Mononuclear cell (primary cell): ENCODE data around the gene TUBGCP6. TPM values are rescaled to one million over a fixed set of nuclear protein-coding genes. Genes with fewer than 3 reads are reported as not detected.
A peak's percentile ranks its signal among the peaks of the same experiment; 100 is the strongest.

Experiments
- H3K27me3 ChIP-seq: 2 replicates; pipeline ENCODE4 v1.6.0; 2011; ENCODE audit warnings: low read length, control low read depth; ENCODE audit not compliant: insufficient read depth
- H3K4me1 ChIP-seq: 2 replicates; pipeline ENCODE4 v1.5.1; 2011; ENCODE audit warnings: mild to moderate bottlenecking, low read length, control low read depth; ENCODE audit not compliant: insufficient read depth
- H3K4me3 ChIP-seq: 2 replicates; pipeline ENCODE4 v1.5.1; 2011; ENCODE audit warnings: mild to moderate bottlenecking, low read length, moderate library complexity
- H3K9me3 ChIP-seq: 2 replicates; pipeline ENCODE4 v1.5.1; 2011; ENCODE audit warnings: low read depth, mild to moderate bottlenecking, control low read depth, low read length
- total RNA-seq: library from RNA; depleted of rRNA; stranded (reverse); fragments of >200 nt; gene quantifications from one replicate; pipeline ENCODE4 v1.2.3, GENCODE V29; 2012

The TUBGCP6 gene
- total RNA-seq, 1 donor, result 45.1 TPM

GRCh38 chr22:50252082-50253045 is 7.5 kb upstream of the TUBGCP6 start:
- no peaks in the 10 kb centered on the region for H3K27me3 ChIP-seq
- H3K9me3 ChIP-seq, result no peaks in the 10 kb centered on the region
- H3K4me3 ChIP-seq, result no peak overlapping the region
- peaks cover 39% of the 10 kb centered on the region for H3K4me1 ChIP-seq

DNA sequence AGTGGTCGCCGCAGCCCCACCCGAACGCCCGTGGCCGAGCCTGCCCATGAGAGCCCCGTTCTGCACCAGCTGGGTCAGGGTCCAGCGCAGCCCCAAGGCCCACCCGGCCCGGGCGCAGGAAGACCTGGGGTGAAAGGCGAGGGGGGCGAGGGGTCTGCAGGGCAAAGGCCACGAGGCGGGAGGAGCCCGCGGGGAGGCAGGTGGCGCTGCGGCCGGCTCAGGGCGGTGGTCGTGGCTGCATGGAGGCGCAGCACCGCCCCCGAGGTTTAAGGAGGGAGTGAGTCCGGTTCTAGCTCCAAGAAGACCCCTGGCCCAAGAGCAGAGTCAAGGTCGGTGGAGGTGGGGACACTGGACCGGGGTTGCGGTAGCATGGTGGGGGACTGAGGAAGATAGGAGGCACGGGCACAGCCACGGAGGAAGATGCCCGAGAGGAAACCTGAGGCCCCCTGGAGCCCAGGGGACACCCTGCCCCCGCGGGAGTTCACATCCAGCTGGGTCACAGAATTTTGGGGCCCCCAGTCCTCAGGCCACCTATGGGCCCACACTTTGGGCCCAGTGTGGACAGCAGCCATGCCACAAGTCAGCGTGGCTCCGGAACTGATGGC is 6.8 kb upstream of the TUBGCP6 start:
- Histone ChIP-seq H3K9me3 (no peaks in the 10 kb centered on the region), H3K4me1 (peaks cover 40% of the 10 kb centered on the region), H3K27me3 (no peaks in the 10 kb centered on the region), H3K4me3 (peak overlapping the region; percentile 60)

- Histone ChIP-seq H3K4me1 (peaks cover 45% of the 10 kb centered on the region), H3K27me3 (no peaks in the 10 kb centered on the region), H3K4me3 (peak within 1 kb of the TSS; percentile 60), H3K9me3 (no peaks in the 10 kb centered on the region)
Measured at GRCh38 chr22:50250555-50251476, 6.0 kb upstream of the TUBGCP6 start, which contains the start of gene HDAC10. HDAC10 (minus strand) TSS chr22:50251265; CDS start chr22:50251032, 233 bp downstream.

DNA sequence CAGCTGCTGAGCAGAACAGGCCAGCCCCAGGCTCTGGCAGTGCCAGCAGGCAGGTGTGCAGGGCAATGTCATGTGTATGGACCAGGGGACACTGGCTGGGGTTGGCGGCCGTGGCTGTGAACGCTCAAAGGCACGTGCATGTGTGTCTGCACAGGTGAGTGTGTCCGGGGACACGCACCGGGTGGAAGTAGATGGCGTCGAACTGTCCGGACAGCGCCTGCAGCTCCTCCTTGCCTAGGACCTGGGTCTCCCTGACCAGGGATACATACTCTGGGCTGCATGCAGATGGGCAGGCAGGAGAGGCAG is 5.4 kb upstream of the TUBGCP6 start:
- Histone ChIP-seq H3K4me3 (peak overlapping the region; percentile 60), H3K4me1 (peaks cover 50% of the 10 kb centered on the region), H3K9me3 (no peaks in the 10 kb centered on the region), H3K27me3 (no peaks in the 10 kb centered on the region)

GRCh38 chr22:50249341-50250248 is 4.8 kb upstream of the TUBGCP6 start:
- Histone ChIP-seq H3K4me3 (no peak overlapping the region), H3K27me3 (no peaks in the 10 kb centered on the region), H3K4me1 (peaks cover 50% of the 10 kb centered on the region), H3K9me3 (no peaks in the 10 kb centered on the region)

GRCh38 chr22:50248196-50249081 is 3.6 kb upstream of the TUBGCP6 start:
- no peaks in the 10 kb centered on the region for H3K27me3 ChIP-seq
- H3K4me3 ChIP-seq, result no peak overlapping the region
- no peaks in the 10 kb centered on the region for H3K9me3 ChIP-seq
- peaks cover 60% of the 10 kb centered on the region for H3K4me1 ChIP-seq

- H3K4me1 ChIP-seq, result peaks cover 67% of the 10 kb centered on the region
- H3K4me3 ChIP-seq, result no peak overlapping the region
- no peaks in the 10 kb centered on the region for H3K9me3 ChIP-seq
- no peaks in the 10 kb centered on the region for H3K27me3 ChIP-seq
Measured at GRCh38 chr22:50247748-50248147, 2.9 kb upstream of the TUBGCP6 start.

GRCh38 chr22:50246242-50247175 is 1.7 kb upstream of the TUBGCP6 start:
- H3K27me3 ChIP-seq, result no peaks in the 10 kb centered on the region
- no peak overlapping the region for H3K4me3 ChIP-seq
- H3K4me1 ChIP-seq, result peaks cover 73% of the 10 kb centered on the region
- H3K9me3 ChIP-seq, result no peaks in the 10 kb centered on the region

DNA sequence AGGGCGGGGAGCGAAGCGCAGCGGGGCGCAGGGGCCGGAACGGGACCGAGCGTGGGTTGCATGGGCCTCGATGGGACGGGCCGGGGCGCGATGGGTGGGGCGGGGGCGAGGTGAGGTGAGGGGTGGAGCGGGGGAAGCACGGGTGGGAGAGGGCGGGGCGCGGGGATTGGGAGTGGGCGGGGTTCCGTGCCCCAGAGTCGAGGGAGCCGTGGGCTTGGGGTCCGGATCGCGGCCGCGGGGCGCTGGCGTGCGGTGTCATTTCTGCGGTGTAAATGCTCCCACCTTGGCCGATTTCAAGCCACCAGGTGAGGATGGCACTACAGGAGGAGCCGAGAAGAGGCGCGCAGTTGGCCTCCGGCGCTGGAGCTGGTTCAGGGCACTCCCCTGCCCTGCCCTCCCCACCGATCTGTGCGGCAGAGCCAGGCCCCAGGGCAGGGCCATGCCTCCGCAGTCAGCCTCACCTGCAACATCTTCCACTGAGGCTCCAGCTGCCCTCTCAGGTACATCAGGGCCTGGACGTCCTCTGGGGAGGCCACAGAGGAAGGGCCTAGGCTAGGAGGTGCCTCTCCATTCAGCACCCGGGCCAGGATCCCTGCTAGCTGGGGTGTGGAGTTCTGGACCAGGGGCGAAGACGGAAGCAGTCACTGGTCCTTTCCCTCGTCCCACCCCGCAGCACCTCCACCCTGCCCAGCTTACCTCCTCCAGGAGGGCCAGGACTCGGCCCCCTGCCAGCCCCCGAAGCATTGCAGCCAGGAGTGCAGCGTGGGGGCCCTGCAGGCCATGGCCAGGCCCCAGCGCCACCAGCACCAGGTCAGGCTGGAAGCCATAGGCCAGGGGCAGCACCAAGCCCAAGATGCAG is 620 bp upstream of the TUBGCP6 start:
- Histone ChIP-seq H3K27me3 (no peaks in the 10 kb centered on the region), H3K4me3 (peak overlapping the region; percentile 73), H3K4me1 (peaks cover 77% of the 10 kb centered on the region), H3K9me3 (no peaks in the 10 kb centered on the region)

- Histone ChIP-seq H3K4me3 (peak overlapping the region; percentile 73), H3K9me3 (no peaks in the 10 kb centered on the region), H3K4me1 (peaks cover 65% of the 10 kb centered on the region), H3K27me3 (no peaks in the 10 kb centered on the region)
Measured at GRCh38 chr22:50243685-50244419, 971 bp downstream of the TUBGCP6 start.

DNA sequence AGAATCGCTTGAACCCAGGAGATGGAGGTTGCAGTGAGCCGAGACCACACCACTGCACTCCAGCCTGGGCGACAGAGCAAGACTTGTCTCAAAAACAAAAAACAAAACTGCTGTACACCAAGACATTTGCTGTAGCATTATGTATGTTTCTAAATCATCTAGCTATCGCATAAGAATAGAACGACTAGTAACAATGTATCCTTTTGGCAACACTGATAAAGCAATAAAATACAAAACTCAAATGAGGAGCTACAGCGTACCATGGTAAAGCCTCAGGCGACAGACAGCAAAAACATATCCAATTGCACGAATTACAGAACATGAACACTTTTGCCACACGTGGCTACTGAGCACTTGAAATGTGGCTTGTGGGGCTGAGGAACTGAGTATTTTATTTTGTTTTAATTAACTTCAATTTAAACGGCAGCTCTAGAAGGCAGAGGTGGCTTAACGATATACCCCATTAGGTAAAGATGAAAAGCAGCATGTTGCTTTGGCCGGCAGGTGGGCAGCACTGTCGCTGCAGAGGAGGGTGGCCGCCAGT is 2.3 kb downstream of the TUBGCP6 start:
- Histone ChIP-seq H3K4me1 (peaks cover 51% of the 10 kb centered on the region), H3K27me3 (no peaks in the 10 kb centered on the region), H3K4me3 (no peak overlapping the region), H3K9me3 (no peaks in the 10 kb centered on the region)
